Spleen (tissue), 7 donors: ENCODE results near the gene FBH1.

Experiments
- POLR2A ChIP-seq, 3 donors: fragments of 450-650 bp; IDR thresholded peaks; one replicate each; pipeline ENCODE4 v1.5.1; 2017; ENCODE audit warnings: antibody characterized with exemption in 3 of 3, mild to moderate bottlenecking in 1 of 3
- TF ChIP-seq, protein P1 (sequence below), 11 experiments: fragments of 200-600 bp in 7 of 11; fragments of 450-650 bp in 4 of 11; sonication (generic) in 4 of 11; IDR thresholded peaks in 8 of 11; conservative IDR thresholded peaks in 3 of 11; 1 replicate in 7 of 11; 2 replicates in 4 of 11; pipeline versions ENCODE4 v1.4.0 to v1.8.0; 2016 to 2021; ENCODE audit warnings: antibody characterized with exemption in 11 of 11, inconsistent platforms in 4 of 11, mild to moderate bottlenecking in 1 of 11
- donor health status: DM: no; HTN: no; CAD: no; lungs with moderate emphysema.
- donor health status: DM: no; HTN: no; CAD: no.
- donor health status: DM: no; HTN: no; CAD: no.

DNA sequence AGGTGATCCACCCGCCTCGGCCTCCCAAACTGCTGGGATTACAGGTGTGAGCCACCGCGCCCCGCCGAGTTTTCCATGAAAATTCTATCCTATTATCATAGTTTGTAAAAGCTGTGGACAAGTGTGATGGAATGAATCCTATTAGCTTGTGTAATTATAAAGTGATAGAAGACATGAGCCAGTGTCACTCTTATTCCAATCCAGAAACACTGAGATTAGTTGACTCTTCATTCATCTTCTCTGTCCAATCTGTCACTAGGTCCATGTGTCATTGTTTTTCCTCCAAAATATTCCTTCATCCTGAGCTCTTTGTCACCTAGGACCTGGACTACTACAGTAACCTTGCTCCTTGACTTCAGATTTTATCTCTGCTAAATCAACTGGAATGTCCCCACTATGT lies 13.5 kb downstream of the FBH1 start:
- TF ChIP-seq, protein P1, sequence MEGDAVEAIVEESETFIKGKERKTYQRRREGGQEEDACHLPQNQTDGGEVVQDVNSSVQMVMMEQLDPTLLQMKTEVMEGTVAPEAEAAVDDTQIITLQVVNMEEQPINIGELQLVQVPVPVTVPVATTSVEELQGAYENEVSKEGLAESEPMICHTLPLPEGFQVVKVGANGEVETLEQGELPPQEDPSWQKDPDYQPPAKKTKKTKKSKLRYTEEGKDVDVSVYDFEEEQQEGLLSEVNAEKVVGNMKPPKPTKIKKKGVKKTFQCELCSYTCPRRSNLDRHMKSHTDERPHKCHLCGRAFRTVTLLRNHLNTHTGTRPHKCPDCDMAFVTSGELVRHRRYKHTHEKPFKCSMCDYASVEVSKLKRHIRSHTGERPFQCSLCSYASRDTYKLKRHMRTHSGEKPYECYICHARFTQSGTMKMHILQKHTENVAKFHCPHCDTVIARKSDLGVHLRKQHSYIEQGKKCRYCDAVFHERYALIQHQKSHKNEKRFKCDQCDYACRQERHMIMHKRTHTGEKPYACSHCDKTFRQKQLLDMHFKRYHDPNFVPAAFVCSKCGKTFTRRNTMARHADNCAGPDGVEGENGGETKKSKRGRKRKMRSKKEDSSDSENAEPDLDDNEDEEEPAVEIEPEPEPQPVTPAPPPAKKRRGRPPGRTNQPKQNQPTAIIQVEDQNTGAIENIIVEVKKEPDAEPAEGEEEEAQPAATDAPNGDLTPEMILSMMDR (IDR thresholded peaks at IDR 0.05 in 8 of 11, conservative IDR thresholded peaks at IDR 0.05 in 3 of 11): no peak
- no peak for TF ChIP-seq POLR2A (IDR thresholded peaks at IDR 0.05)
